MM.1S (cell line): ENCODE results near the gene KRTAP19-1.

Source experiments
- DNase-seq: peaks from one replicate; pipeline ENCODE4 v3.0.0-alpha.2; 2015
- H2AFZ ChIP-seq: fragments of 300-600 bp; sonication (generic); 2 replicates; pipeline ENCODE4 v1.6.0; 2016; ENCODE audit warnings: antibody characterized with exemption, low read length
- H3F3A ChIP-seq: fragments of 300-600 bp; sonication (generic); 2 replicates; pipeline ENCODE4 v1.6.1; 2016; ENCODE audit warnings: mild to moderate bottlenecking, antibody characterized with exemption, low read length, moderate library complexity, mixed read lengths; ENCODE audit not compliant: insufficient read depth
- H3K27ac ChIP-seq: fragments of 300-600 bp; sonication (generic); 2 replicates; pipeline ENCODE4 v1.5.1; 2016; ENCODE audit warnings: mild to moderate bottlenecking, low read length
- H3K27me3 ChIP-seq: fragments of 300-600 bp; sonication (generic); replicated peaks from 2 replicates; pipeline ENCODE4 v1.6.0; 2016; ENCODE audit warnings: low read length; ENCODE audit not compliant: insufficient read depth
- H3K36me3 ChIP-seq: fragments of 300-600 bp; sonication (generic); replicated peaks from 2 replicates; pipeline ENCODE4 v1.6.1; 2016; ENCODE audit warnings: mild to moderate bottlenecking, low read length, mixed read lengths; ENCODE audit not compliant: insufficient read depth
- H3K4me1 ChIP-seq: fragments of 300-600 bp; sonication (generic); 2 replicates; pipeline ENCODE4 v1.6.1; 2016; ENCODE audit warnings: low read length, mixed read lengths
- H3K4me2 ChIP-seq: fragments of 300-600 bp; sonication (generic); 2 replicates; pipeline ENCODE4 v1.6.0; 2016; ENCODE audit warnings: low read depth, low read length
- H3K4me3 ChIP-seq: fragments of 300-600 bp; sonication (generic); 2 replicates; pipeline ENCODE4 v1.5.1; 2016; ENCODE audit warnings: low read length, mixed read lengths
- H3K79me2 ChIP-seq: fragments of 300-600 bp; sonication (generic); 2 replicates; pipeline ENCODE4 v1.6.1; 2016; ENCODE audit warnings: mixed run types, low read length, mixed read lengths
- H3K9ac ChIP-seq: fragments of 300-600 bp; sonication (generic); 2 replicates; pipeline ENCODE4 v1.6.1; 2016; ENCODE audit warnings: low read length, mixed read lengths
- H3K9me2 ChIP-seq: fragments of 300-600 bp; sonication (generic); replicated peaks from 2 replicates; pipeline ENCODE4 v1.6.1; 2016; ENCODE audit warnings: mild to moderate bottlenecking, low read length, mixed read lengths; ENCODE audit not compliant: insufficient read depth
- H3K9me3 ChIP-seq: fragments of 300-600 bp; sonication (generic); replicated peaks from 2 replicates; pipeline ENCODE4 v1.6.1; 2016; ENCODE audit warnings: mild to moderate bottlenecking, low read length, mixed read lengths; ENCODE audit not compliant: insufficient read depth
- H4K20me1 ChIP-seq: fragments of 300-600 bp; sonication (generic); 2 replicates; pipeline ENCODE4 v1.6.1; 2016; ENCODE audit warnings: mild to moderate bottlenecking, low read length, moderate library complexity, mixed read lengths; ENCODE audit not compliant: insufficient read depth
- CTCF ChIP-seq: fragments of 300-600 bp; sonication (generic); IDR thresholded peaks from 2 replicates; pipeline ENCODE4 v1.5.1; 2016; ENCODE audit warnings: antibody characterized with exemption, low read length, mixed read lengths
- EZH2 ChIP-seq: fragments of 300-600 bp; sonication (generic); optimal IDR thresholded peaks from 2 replicates; pipeline ENCODE3; 2017; ENCODE audit warnings: low read depth, mild to moderate bottlenecking, antibody characterized with exemption, low read length, mixed read lengths
- EZH2phosphoT487 ChIP-seq: fragments of 300-600 bp; sonication (generic); IDR thresholded peaks from 2 replicates; pipeline ENCODE4 v1.6.1; 2018; ENCODE audit warnings: antibody characterized with exemption, low read length

KRTAP19-1 gene

GRCh38 chr21:30482130-30482529 lies 2.0 kb upstream of the KRTAP19-1 start:
- Histone ChIP-seq H3F3A (no peaks in the 10 kb centered on the region), H3K9me2 (no peaks in the 10 kb centered on the region), H3K4me1 (no peaks in the 10 kb centered on the region), H3K9me3 (no peaks in the 10 kb centered on the region), H3K27ac (no peak overlapping the region), H3K27me3 (no peaks in the 10 kb centered on the region), H3K36me3 (no peaks in the 10 kb centered on the region), H3K9ac (no peak overlapping the region), H3K4me3 (no peak overlapping the region), H2AFZ (no peak overlapping the region), H3K4me2 (no peak overlapping the region), H3K79me2 (no peaks in the 10 kb centered on the region), H4K20me1 (no peaks in the 10 kb centered on the region)
- TF ChIP-seq EZH2 (no peak), CTCF (no peak), EZH2phosphoT487 (no peak)
- no peak for DNase-seq

- H3K27me3 ChIP-seq: no peaks in the 10 kb centered on the region
- H4K20me1 ChIP-seq: no peaks in the 10 kb centered on the region
- no peaks in the 10 kb centered on the region for H3K9me3 ChIP-seq
- DNase-seq: no peak
- no peaks in the 10 kb centered on the region for H3F3A ChIP-seq
- H3K4me3 ChIP-seq: no peak overlapping the region
- TF ChIP-seq EZH2 (no peak), CTCF (no peak), EZH2phosphoT487 (no peak)
- H2AFZ ChIP-seq: no peak overlapping the region
- H3K4me1 ChIP-seq: no peaks in the 10 kb centered on the region
- H3K4me2 ChIP-seq: no peak overlapping the region
- no peaks in the 10 kb centered on the region for H3K36me3 ChIP-seq
- H3K9ac ChIP-seq: no peak overlapping the region
- no peak overlapping the region for H3K27ac ChIP-seq
- no peaks in the 10 kb centered on the region for H3K79me2 ChIP-seq
- H3K9me2 ChIP-seq: no peaks in the 10 kb centered on the region
Measured at GRCh38 chr21:30479259-30479658, 908 bp downstream of the KRTAP19-1 start.

- no peaks in the 10 kb centered on the region for H3K4me1 ChIP-seq
- no peak overlapping the region for H3K27ac ChIP-seq
- no peak overlapping the region for H2AFZ ChIP-seq
- H4K20me1 ChIP-seq: no peaks in the 10 kb centered on the region
- H3K27me3 ChIP-seq: no peaks in the 10 kb centered on the region
- no peak overlapping the region for H3K4me2 ChIP-seq
- H3K9ac ChIP-seq: no peak overlapping the region
- H3F3A ChIP-seq: no peaks in the 10 kb centered on the region
- no peak for DNase-seq
- no peaks in the 10 kb centered on the region for H3K79me2 ChIP-seq
- H3K9me3 ChIP-seq: no peaks in the 10 kb centered on the region
- no peaks in the 10 kb centered on the region for H3K36me3 ChIP-seq
- H3K9me2 ChIP-seq: no peaks in the 10 kb centered on the region
- TF ChIP-seq EZH2 (no peak), EZH2phosphoT487 (no peak), CTCF (no peak)
- no peak overlapping the region for H3K4me3 ChIP-seq
Measured at GRCh38 chr21:30478004-30478403, 2.2 kb downstream of the KRTAP19-1 start.
